Liver (tissue), 9 donors: ENCODE measurements around the gene FAM83B. TPM values are rescaled to one million over a fixed set of nuclear protein-coding genes. Genes with fewer than 3 reads are reported as not detected.

Source experiments
- DNase-seq: peaks from one replicate; pipeline ENCODE4 v3.0.0-alpha.2; 2017; ENCODE audit warnings: low spot score
- H3K27ac ChIP-seq, 2 donors: one replicate each; pipeline ENCODE4 v1.7.0; 2013; ENCODE audit warnings: inconsistent platforms in 2 of 2, low read length in 2 of 2, control low read depth in 1 of 2, low read depth in 1 of 2, mild to moderate bottlenecking in 1 of 2
- H3K27me3 ChIP-seq, 4 donors: one replicate each; pipeline versions ENCODE4 v1.6.1 to v1.7.0; 2013; ENCODE audit warnings: low read length in 3 of 4, inconsistent platforms in 1 of 4, mild to moderate bottlenecking in 1 of 4, moderate library complexity in 1 of 4; ENCODE audit not compliant: control insufficient read depth in 4 of 4, insufficient read depth in 4 of 4
- H3K36me3 ChIP-seq, 4 donors: one replicate each; pipeline versions ENCODE4 v1.6.1 to v1.7.0; 2013; ENCODE audit warnings: low read length in 3 of 4, mild to moderate bottlenecking in 3 of 4, low read depth in 1 of 4, moderate library complexity in 1 of 4; ENCODE audit not compliant: control insufficient read depth in 4 of 4, insufficient read depth in 3 of 4
- H3K4me1 ChIP-seq, 4 donors: one replicate each; pipeline versions ENCODE4 v1.6.1 to v1.7.0; 2013; ENCODE audit warnings: low read length in 3 of 4, mild to moderate bottlenecking in 3 of 4, moderate library complexity in 1 of 4; ENCODE audit not compliant: control insufficient read depth in 4 of 4, insufficient read depth in 4 of 4
- H3K4me3 ChIP-seq, 3 donors: one replicate each; pipeline versions ENCODE4 v1.6.1 to v1.7.0; 2013; ENCODE audit warnings: low read length in 3 of 3, control low read depth in 1 of 3, low read depth in 1 of 3, mild to moderate bottlenecking in 1 of 3
- H3K9ac ChIP-seq, 2 donors: one replicate each; pipeline ENCODE4 v1.7.0; 2013; ENCODE audit warnings: low read length in 2 of 2, mild to moderate bottlenecking in 2 of 2, moderate library complexity in 2 of 2, control low read depth in 1 of 2, low read depth in 1 of 2
- H3K9me3 ChIP-seq, 4 donors: one replicate each; pipeline versions ENCODE4 v1.6.1 to v1.7.0; 2013; ENCODE audit warnings: low read length in 3 of 4; ENCODE audit not compliant: control insufficient read depth in 4 of 4
- EGR1 ChIP-seq, 2 donors: IDR thresholded peaks; 2 replicates each; pipeline ENCODE4 v1.6.1; 2016 to 2018; ENCODE audit warnings: antibody characterized with exemption in 2 of 2, low read depth in 2 of 2
- FOXA1 ChIP-seq: IDR thresholded peaks from 2 replicates; pipeline ENCODE4 v1.6.1; 2016; ENCODE audit warnings: antibody characterized with exemption
- FOXA2 ChIP-seq: IDR thresholded peaks from 2 replicates; pipeline ENCODE4 v1.6.1; 2016; ENCODE audit warnings: antibody characterized with exemption
- GABPA ChIP-seq, 2 donors: IDR thresholded peaks in 1 of 2; conservative IDR thresholded peaks in 1 of 2; 2 replicates each; pipeline ENCODE4 v1.6.1; 2016; ENCODE audit warnings: antibody characterized with exemption in 2 of 2, mild to moderate bottlenecking in 1 of 2, moderate library complexity in 1 of 2
- HNF4A ChIP-seq, 2 donors: conservative IDR thresholded peaks; 2 replicates each; pipeline ENCODE4 v1.6.1; 2016; ENCODE audit warnings: antibody characterized with exemption in 2 of 2, mild to moderate bottlenecking in 2 of 2
- HNF4G ChIP-seq: IDR thresholded peaks from 2 replicates; pipeline ENCODE4 v1.6.1; 2016; ENCODE audit warnings: antibody characterized with exemption
- JUND ChIP-seq, 2 donors: IDR thresholded peaks; 2 replicates each; pipeline ENCODE4 v1.6.1; 2016; ENCODE audit warnings: antibody characterized with exemption in 2 of 2
- NR2F2 ChIP-seq: IDR thresholded peaks from 2 replicates; pipeline ENCODE4 v1.6.1; 2016; ENCODE audit warnings: antibody characterized with exemption
- RAD21 ChIP-seq, 2 donors: IDR thresholded peaks; 2 replicates each; pipeline ENCODE4 v1.6.1; 2016; ENCODE audit warnings: antibody characterized with exemption in 2 of 2, mild to moderate bottlenecking in 2 of 2
- RXRA ChIP-seq, 2 donors: IDR thresholded peaks; 2 replicates each; pipeline ENCODE4 v1.6.1; 2017 to 2018; ENCODE audit warnings: antibody characterized with exemption in 2 of 2, mild to moderate bottlenecking in 1 of 2
- SP1 ChIP-seq: IDR thresholded peaks from 2 replicates; pipeline ENCODE4 v1.6.1; 2018; ENCODE audit warnings: antibody characterized with exemption, mild to moderate bottlenecking
- TAF1 ChIP-seq: conservative IDR thresholded peaks from 2 replicates; pipeline ENCODE4 v1.6.1; 2016; ENCODE audit warnings: antibody characterized with exemption, mild to moderate bottlenecking
- YY1 ChIP-seq: IDR thresholded peaks from 2 replicates; pipeline ENCODE4 v1.6.1; 2016; ENCODE audit warnings: antibody characterized with exemption, mild to moderate bottlenecking
- WGBS: extraction: QIAGEN DNeasy Blood & Tissue Kit; methylation state at CpG from one replicate; pipeline ENCODE4 v1.1.7; 2013; 5-methylcytosine and 5-hydroxymethylcytosine counted together
- polyA plus RNA-seq, 2 donors: library from polyadenylated mRNA; stranded (reverse) in 1 of 2; unstranded in 1 of 2; fragments of 200-250 nt in 1 of 2; fragments of >200 nt in 1 of 2; fragmentation: Nextera tagmentation in 1 of 2; extraction: Ambion mirVana in 1 of 2; gene quantifications; one replicate each; pipeline versions ENCODE4 v1.2.1 to v1.2.3, GENCODE V29; 2013 to 2015
- total RNA-seq, 2 donors: library from RNA; depleted of rRNA; stranded (reverse); fragments of >200 nt; gene quantifications; one replicate each; pipeline ENCODE4 v1.2.3, GENCODE V29; 2014
- TF ChIP-seq, protein P1 (sequence below): fragments of 150-350 bp; IDR thresholded peaks from 2 replicates; pipeline ENCODE4 v1.5.1; 2017; ENCODE audit warnings: improper control_type of control experiment, low read depth, low read length; ENCODE audit not compliant: missing input control
- TF ChIP-seq, protein P2 (sequence below): IDR thresholded peaks from 2 replicates; pipeline ENCODE4 v1.6.1; 2016; ENCODE audit warnings: antibody characterized with exemption
- TF ChIP-seq, protein P3 (sequence below): IDR thresholded peaks from 2 replicates; pipeline ENCODE4 v1.6.1; 2016; ENCODE audit warnings: antibody characterized with exemption
- TF ChIP-seq, protein P4 (sequence below): IDR thresholded peaks from 2 replicates; pipeline ENCODE4 v1.6.1; 2016; ENCODE audit warnings: antibody characterized with exemption, mild to moderate bottlenecking
- TF ChIP-seq, protein P5 (sequence below): IDR thresholded peaks from 2 replicates; pipeline ENCODE4 v1.6.1; 2016; ENCODE audit warnings: antibody characterized with exemption
- donor health status: healthy.
- donor health status: healthy.
- donor health status: healthy.
- donor health status: healthy.
- donor health status: healthy.

Gene FAM83B
- total and polyA plus RNA-seq, 4 donors, result 0.07 to 0.50 (median 0.16) TPM

DNA sequence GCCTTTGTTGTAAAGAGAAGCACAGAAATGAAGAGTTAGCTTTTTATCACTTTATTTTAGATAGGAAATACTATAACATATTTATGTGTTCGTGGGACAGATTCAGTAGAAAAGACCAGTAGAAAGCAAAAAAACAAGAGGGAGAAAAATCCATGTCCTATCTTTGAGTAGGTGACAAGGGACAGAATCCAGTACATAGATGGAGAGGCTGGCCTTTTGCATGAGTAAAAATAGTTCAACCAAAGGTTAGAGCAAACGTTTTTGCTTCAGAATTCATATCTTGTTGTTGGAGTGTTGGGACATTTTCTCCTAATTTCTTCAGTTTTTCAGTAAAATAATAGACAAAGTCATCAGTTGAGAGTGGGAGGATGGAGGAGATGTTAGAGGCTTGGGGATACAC, 19.6 kb upstream of the FAM83B start:
- Histone ChIP-seq H3K4me3 (no peak overlapping the region), H3K27me3 (no peaks in the 10 kb centered on the region), H3K36me3 (no peaks in the 10 kb centered on the region), H3K27ac (no peak overlapping the region), H3K9ac (no peak overlapping the region), H3K9me3 (no peaks in the 10 kb centered on the region), H3K4me1 (no peaks in the 10 kb centered on the region)
- TF ChIP-seq RAD21 (IDR thresholded peaks at IDR 0.05), result no peak
- TF ChIP-seq, protein P1, sequence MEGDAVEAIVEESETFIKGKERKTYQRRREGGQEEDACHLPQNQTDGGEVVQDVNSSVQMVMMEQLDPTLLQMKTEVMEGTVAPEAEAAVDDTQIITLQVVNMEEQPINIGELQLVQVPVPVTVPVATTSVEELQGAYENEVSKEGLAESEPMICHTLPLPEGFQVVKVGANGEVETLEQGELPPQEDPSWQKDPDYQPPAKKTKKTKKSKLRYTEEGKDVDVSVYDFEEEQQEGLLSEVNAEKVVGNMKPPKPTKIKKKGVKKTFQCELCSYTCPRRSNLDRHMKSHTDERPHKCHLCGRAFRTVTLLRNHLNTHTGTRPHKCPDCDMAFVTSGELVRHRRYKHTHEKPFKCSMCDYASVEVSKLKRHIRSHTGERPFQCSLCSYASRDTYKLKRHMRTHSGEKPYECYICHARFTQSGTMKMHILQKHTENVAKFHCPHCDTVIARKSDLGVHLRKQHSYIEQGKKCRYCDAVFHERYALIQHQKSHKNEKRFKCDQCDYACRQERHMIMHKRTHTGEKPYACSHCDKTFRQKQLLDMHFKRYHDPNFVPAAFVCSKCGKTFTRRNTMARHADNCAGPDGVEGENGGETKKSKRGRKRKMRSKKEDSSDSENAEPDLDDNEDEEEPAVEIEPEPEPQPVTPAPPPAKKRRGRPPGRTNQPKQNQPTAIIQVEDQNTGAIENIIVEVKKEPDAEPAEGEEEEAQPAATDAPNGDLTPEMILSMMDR, result no peak
- no peak for TF ChIP-seq TAF1
- no peak for TF ChIP-seq RXRA (IDR thresholded peaks at IDR 0.05)
- TF ChIP-seq, protein P2, sequence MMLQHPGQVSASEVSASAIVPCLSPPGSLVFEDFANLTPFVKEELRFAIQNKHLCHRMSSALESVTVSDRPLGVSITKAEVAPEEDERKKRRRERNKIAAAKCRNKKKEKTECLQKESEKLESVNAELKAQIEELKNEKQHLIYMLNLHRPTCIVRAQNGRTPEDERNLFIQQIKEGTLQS, result no peak
- no peak for TF ChIP-seq HNF4A (conservative IDR thresholded peaks at IDR 0.05)
- no peak for TF ChIP-seq GABPA (IDR thresholded peaks at IDR 0.05 in 1 of 2, conservative IDR thresholded peaks at IDR 0.05 in 1 of 2)
- no peak for TF ChIP-seq JUND (IDR thresholded peaks at IDR 0.05)
- TF ChIP-seq YY1, result no peak
- no peak for TF ChIP-seq FOXA1
- TF ChIP-seq, protein P3, sequence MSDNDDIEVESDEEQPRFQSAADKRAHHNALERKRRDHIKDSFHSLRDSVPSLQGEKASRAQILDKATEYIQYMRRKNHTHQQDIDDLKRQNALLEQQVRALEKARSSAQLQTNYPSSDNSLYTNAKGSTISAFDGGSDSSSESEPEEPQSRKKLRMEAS, result no peak
- TF ChIP-seq SP1, result no peak
- TF ChIP-seq HNF4G, result no peak
- no peak for TF ChIP-seq EGR1 (IDR thresholded peaks at IDR 0.05; ENCODE audit: low read depth in 2 of 2)
- TF ChIP-seq, protein P4, sequence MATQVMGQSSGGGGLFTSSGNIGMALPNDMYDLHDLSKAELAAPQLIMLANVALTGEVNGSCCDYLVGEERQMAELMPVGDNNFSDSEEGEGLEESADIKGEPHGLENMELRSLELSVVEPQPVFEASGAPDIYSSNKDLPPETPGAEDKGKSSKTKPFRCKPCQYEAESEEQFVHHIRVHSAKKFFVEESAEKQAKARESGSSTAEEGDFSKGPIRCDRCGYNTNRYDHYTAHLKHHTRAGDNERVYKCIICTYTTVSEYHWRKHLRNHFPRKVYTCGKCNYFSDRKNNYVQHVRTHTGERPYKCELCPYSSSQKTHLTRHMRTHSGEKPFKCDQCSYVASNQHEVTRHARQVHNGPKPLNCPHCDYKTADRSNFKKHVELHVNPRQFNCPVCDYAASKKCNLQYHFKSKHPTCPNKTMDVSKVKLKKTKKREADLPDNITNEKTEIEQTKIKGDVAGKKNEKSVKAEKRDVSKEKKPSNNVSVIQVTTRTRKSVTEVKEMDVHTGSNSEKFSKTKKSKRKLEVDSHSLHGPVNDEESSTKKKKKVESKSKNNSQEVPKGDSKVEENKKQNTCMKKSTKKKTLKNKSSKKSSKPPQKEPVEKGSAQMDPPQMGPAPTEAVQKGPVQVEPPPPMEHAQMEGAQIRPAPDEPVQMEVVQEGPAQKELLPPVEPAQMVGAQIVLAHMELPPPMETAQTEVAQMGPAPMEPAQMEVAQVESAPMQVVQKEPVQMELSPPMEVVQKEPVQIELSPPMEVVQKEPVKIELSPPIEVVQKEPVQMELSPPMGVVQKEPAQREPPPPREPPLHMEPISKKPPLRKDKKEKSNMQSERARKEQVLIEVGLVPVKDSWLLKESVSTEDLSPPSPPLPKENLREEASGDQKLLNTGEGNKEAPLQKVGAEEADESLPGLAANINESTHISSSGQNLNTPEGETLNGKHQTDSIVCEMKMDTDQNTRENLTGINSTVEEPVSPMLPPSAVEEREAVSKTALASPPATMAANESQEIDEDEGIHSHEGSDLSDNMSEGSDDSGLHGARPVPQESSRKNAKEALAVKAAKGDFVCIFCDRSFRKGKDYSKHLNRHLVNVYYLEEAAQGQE, result no peak
- TF ChIP-seq, protein P5, sequence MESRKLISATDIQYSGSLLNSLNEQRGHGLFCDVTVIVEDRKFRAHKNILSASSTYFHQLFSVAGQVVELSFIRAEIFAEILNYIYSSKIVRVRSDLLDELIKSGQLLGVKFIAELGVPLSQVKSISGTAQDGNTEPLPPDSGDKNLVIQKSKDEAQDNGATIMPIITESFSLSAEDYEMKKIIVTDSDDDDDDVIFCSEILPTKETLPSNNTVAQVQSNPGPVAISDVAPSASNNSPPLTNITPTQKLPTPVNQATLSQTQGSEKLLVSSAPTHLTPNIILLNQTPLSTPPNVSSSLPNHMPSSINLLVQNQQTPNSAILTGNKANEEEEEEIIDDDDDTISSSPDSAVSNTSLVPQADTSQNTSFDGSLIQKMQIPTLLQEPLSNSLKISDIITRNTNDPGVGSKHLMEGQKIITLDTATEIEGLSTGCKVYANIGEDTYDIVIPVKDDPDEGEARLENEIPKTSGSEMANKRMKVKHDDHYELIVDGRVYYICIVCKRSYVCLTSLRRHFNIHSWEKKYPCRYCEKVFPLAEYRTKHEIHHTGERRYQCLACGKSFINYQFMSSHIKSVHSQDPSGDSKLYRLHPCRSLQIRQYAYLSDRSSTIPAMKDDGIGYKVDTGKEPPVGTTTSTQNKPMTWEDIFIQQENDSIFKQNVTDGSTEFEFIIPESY, result no peak
- no peak for TF ChIP-seq NR2F2
- DNase-seq, result no peak
- WGBS, result 37% methylated on average over 2 of the region's 2 CpGs

DNA sequence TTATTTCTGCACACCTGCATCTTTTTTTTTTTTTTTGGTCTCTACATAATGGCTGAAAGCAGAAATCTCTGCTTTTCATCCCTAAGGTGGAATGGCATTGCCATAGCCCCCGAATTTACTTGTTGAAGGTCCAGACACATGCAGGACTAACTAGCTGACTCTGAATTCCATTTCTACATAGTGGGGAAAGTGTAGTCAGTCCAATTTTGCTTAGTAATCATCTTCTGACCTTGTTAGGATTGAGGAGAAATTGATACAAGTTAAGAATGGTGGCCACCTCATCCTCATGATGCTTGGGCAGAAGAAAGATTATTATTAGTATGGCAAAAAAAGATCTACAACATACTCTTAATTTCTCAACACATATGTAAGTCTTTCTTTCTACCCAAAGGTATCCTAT, 16.4 kb upstream of the FAM83B start:
- 54% methylated on average over 1 of the region's 1 CpG for WGBS
- Histone ChIP-seq H3K9me3 (no peaks in the 10 kb centered on the region), H3K4me3 (no peak overlapping the region), H3K36me3 (no peaks in the 10 kb centered on the region), H3K27ac (no peak overlapping the region), H3K4me1 (no peaks in the 10 kb centered on the region), H3K9ac (no peak overlapping the region), H3K27me3 (no peaks in the 10 kb centered on the region)
- no peak for DNase-seq
- TF ChIP-seq FOXA2 (no peak), HNF4A (conservative IDR thresholded peaks at IDR 0.05) (no peak), TAF1 (no peak)
- TF ChIP-seq, protein P1, result no peak
